ENCODE data around the gene UST.

DNA sequence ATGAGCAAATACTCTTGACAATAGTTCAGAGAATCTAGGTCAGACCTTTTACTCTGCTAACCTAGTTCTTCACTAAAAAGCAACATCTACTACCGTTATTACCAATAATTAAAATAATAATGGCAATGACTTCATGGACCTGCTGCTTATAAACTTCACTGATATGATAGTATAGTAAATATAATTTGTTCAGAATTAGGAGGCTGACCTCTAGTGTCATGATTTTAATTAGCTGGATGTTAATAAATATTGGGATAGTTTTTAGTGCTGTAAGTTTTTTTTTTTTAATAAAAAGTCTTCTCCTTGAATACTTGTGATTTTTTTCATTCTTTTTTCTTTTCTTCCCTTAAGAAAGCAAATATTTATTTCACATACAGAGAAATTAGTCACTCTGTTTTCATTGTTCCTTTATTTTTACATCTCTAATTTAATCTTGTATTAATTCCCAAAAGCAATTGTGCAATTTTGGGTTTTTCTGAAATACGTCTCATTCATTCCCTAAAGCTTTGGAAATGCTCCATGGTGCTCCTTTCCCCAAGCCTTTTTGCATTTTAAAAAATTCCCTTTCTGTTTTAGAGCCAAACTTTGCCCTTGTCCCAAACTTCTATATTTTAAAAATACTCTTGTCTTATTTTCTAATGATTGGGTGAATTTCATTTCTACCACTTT is 46.6 kb upstream of the UST start:
- TF ChIP-seq POLR2A (IDR thresholded peaks at IDR 0.05; ENCODE audit: control extremely low read depth in 1 of 2, low read depth in 2 of 2, low read length in 2 of 2) (no peak), PHF8 (conservative IDR thresholded peaks at IDR 0.05; ENCODE audit: low read depth, low read length) (no peak), SIN3A (conservative IDR thresholded peaks at IDR 0.05 in 1 of 2, IDR thresholded peaks at IDR 0.05 in 1 of 2; ENCODE audit: low read depth in 1 of 2, low read length in 2 of 2) (no peak), BACH1 (IDR thresholded peaks at IDR 0.05; ENCODE audit: low read length) (no peak), RFX5 (IDR thresholded peaks at IDR 0.05; ENCODE audit: borderline replicate concordance, low read depth, low read length) (no peak), POLR2AphosphoS5 (IDR thresholded peaks at IDR 0.05; ENCODE audit: low read depth, low read length) (no peak), CBX5 (IDR thresholded peaks at IDR 0.05; ENCODE audit: low read depth, low read length) (no peak), JUND (IDR thresholded peaks at IDR 0.05; ENCODE audit: low read length) (no peak), GABPA (IDR thresholded peaks at IDR 0.05; ENCODE audit: borderline replicate concordance, insufficient read depth, low read length) (no peak), SAP30 (IDR thresholded peaks at IDR 0.05; ENCODE audit: insufficient read depth, insufficient replicate concordance, low read length) (no peak), CREB1 (IDR thresholded peaks at IDR 0.05) (no peak)
- TF ChIP-seq, protein P1, sequence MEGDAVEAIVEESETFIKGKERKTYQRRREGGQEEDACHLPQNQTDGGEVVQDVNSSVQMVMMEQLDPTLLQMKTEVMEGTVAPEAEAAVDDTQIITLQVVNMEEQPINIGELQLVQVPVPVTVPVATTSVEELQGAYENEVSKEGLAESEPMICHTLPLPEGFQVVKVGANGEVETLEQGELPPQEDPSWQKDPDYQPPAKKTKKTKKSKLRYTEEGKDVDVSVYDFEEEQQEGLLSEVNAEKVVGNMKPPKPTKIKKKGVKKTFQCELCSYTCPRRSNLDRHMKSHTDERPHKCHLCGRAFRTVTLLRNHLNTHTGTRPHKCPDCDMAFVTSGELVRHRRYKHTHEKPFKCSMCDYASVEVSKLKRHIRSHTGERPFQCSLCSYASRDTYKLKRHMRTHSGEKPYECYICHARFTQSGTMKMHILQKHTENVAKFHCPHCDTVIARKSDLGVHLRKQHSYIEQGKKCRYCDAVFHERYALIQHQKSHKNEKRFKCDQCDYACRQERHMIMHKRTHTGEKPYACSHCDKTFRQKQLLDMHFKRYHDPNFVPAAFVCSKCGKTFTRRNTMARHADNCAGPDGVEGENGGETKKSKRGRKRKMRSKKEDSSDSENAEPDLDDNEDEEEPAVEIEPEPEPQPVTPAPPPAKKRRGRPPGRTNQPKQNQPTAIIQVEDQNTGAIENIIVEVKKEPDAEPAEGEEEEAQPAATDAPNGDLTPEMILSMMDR (IDR thresholded peaks at IDR 0.05; ENCODE audit: control extremely low read depth in 1 of 3, insufficient read depth in 1 of 3, low read depth in 1 of 3, low read length in 3 of 3): no peak

All from H1 (cell line).